IMR-90 (cell line): Measurements from ENCODE around the gene RERE. TPM values are rescaled to one million over a fixed set of nuclear protein-coding genes. Genes with fewer than 3 reads are reported as not detected.

Source experiments
- ATAC-seq: fragments of 200-7000 bp; cut with Tn5 transposase; 2 replicates; pipeline ENCODE4 v1.9.1; 2020; ENCODE audit warnings: low read depth, mild to moderate bottlenecking, moderate library complexity
- BruUV-seq: library from RNA; stranded (reverse); fragments of 400-500 nt; replicated peaks from 2 replicates; lab custom pipeline; 2021; lab: Mats Ljungman, UMichigan
- CTCF ChIA-PET: fragments of 300-600 bp; formaldehyde crosslinking; extraction: SDS; loops from one replicate; lab custom pipeline; 2021; ENCODE audit warnings: antibody characterized with exemption; lab: Yijun Ruan, JAX
- POLR2A ChIA-PET: fragments of 300-600 bp; sonication (Branson Sonifier 250); formaldehyde crosslinking; loops from one replicate; lab custom pipeline; 2022; ENCODE audit warnings: antibody characterized with exemption; ENCODE audit not compliant: unreplicated experiment; lab: Charles Lee
- DNase-seq: peaks from one replicate; pipeline ENCODE4 v3.0.0; 2013
- H2AFZ ChIP-seq: replicated peaks from 2 replicates; pipeline ENCODE3; 2013; ENCODE audit warnings: low read length, mild to moderate bottlenecking; ENCODE audit not compliant: poor library complexity
- H2AK5ac ChIP-seq: 2 replicates; pipeline ENCODE4 v1.6.1; 2013; ENCODE audit warnings: low read depth, low read length, inconsistent platforms
- H2AK9ac ChIP-seq: replicated peaks from 2 replicates; pipeline ENCODE3; 2013; ENCODE audit warnings: mild to moderate bottlenecking, low read depth, low read length, moderate library complexity; ENCODE audit not compliant: poor library complexity
- H2BK120ac ChIP-seq: 2 replicates; pipeline ENCODE4 v1.6.1; 2013; ENCODE audit warnings: low read depth, low read length, inconsistent platforms
- H2BK15ac ChIP-seq: 3 replicates; pipeline ENCODE4 v1.6.1; 2013; ENCODE audit warnings: low read depth, low read length, inconsistent platforms
- H2BK20ac ChIP-seq: 2 replicates; pipeline ENCODE4 v1.6.1; 2013; ENCODE audit warnings: low read depth, mild to moderate bottlenecking, inconsistent platforms, low read length, moderate library complexity
- H2BK5ac ChIP-seq: 2 replicates; pipeline ENCODE4 v1.6.1; 2013; ENCODE audit warnings: mild to moderate bottlenecking, low read depth, low read length, inconsistent platforms; ENCODE audit not compliant: poor library complexity, severe bottlenecking
- H3K14ac ChIP-seq: replicated peaks from 2 replicates; pipeline ENCODE4 v1.6.1; 2013; ENCODE audit warnings: low read depth, low read length, inconsistent platforms
- H3K18ac ChIP-seq: 2 replicates; pipeline ENCODE4 v1.6.1; 2013; ENCODE audit warnings: low read depth, low read length, control low read depth
- H3K23ac ChIP-seq: 2 replicates; pipeline ENCODE4 v1.6.1; 2013; ENCODE audit warnings: low read depth, low read length, inconsistent platforms
- H3K27ac ChIP-seq: 2 replicates; pipeline ENCODE4 v1.5.1; 2013; ENCODE audit warnings: mild to moderate bottlenecking, control low read depth, low read length; ENCODE audit not compliant: insufficient read depth
- H3K27me3 ChIP-seq: 2 replicates; pipeline ENCODE4 v1.6.1; 2013; ENCODE audit warnings: low read length; ENCODE audit not compliant: control insufficient read depth, insufficient read depth
- H3K36me3 ChIP-seq: 2 replicates; pipeline ENCODE4 v1.6.1; 2013; ENCODE audit warnings: low read length, mixed read lengths; ENCODE audit not compliant: control insufficient read depth, insufficient read depth
- H3K4ac ChIP-seq: 2 replicates; pipeline ENCODE4 v1.6.1; 2013; ENCODE audit warnings: low read depth, low read length, inconsistent platforms
- H3K4me1 ChIP-seq: 2 replicates; pipeline ENCODE4 v1.6.1; 2013; ENCODE audit warnings: low read length, mixed read lengths; ENCODE audit not compliant: control insufficient read depth, insufficient read depth
- H3K4me2 ChIP-seq: 2 replicates; pipeline ENCODE4 v1.6.1; 2013; ENCODE audit warnings: low read depth, mild to moderate bottlenecking, control low read depth, low read length, moderate library complexity
- H3K4me3 ChIP-seq: 2 replicates; pipeline ENCODE4 v1.5.1; 2013; ENCODE audit warnings: low read depth, mild to moderate bottlenecking, control low read depth, low read length, moderate library complexity; ENCODE audit not compliant: insufficient read depth
- H3K56ac ChIP-seq: 2 replicates; pipeline ENCODE4 v1.6.1; 2013; ENCODE audit warnings: low read length, inconsistent platforms; ENCODE audit not compliant: insufficient read depth; ENCODE audit errors: extremely low read depth
- H3K79me1 ChIP-seq, 2 experiments: 2 replicates each; pipeline ENCODE4 v1.6.1; 2013; ENCODE audit warnings: low read length in 2 of 2, inconsistent platforms in 1 of 2, low read depth in 1 of 2
- H3K9ac ChIP-seq: 2 replicates; pipeline ENCODE4 v1.6.1; 2013; ENCODE audit warnings: low read depth, low read length, control low read depth
- H3K9me1 ChIP-seq: 2 replicates; pipeline ENCODE4 v1.6.1; 2013; ENCODE audit warnings: low read length, inconsistent platforms; ENCODE audit not compliant: insufficient read depth
- H3K9me3 ChIP-seq: 2 replicates; pipeline ENCODE4 v1.6.1; 2013; ENCODE audit warnings: low read length; ENCODE audit not compliant: control insufficient read depth, insufficient read depth
- H4K20me1 ChIP-seq: 2 replicates; pipeline ENCODE4 v1.6.1; 2013; ENCODE audit warnings: low read length, inconsistent platforms; ENCODE audit not compliant: insufficient read depth
- H4K5ac ChIP-seq: 2 replicates; pipeline ENCODE4 v1.6.1; 2013; ENCODE audit warnings: mild to moderate bottlenecking, low read depth, low read length, control low read depth
- H4K8ac ChIP-seq, 2 experiments: 2 replicates each; pipeline ENCODE4 v1.6.1; 2013; ENCODE audit warnings: low read depth in 2 of 2, low read length in 2 of 2, control low read depth in 1 of 2, inconsistent platforms in 1 of 2
- H4K91ac ChIP-seq: 2 replicates; pipeline ENCODE4 v1.6.1; 2013; ENCODE audit warnings: low read depth, low read length, inconsistent platforms; ENCODE audit not compliant: insufficient read depth
- WGBS, 2 experiments: methylation state at CpG; one replicate each; pipeline versions ENCODE4 v1.1.5 to v1.1.7; 2013; ENCODE audit warnings: missing lambda C conversion rate in 2 of 2; ENCODE audit not compliant: insufficient read length in 1 of 2; ENCODE audit errors: extremely low coverage in 2 of 2; 5-methylcytosine and 5-hydroxymethylcytosine counted together
- dilution Hi-C: fragments of 300-500 bp; cut with HindIII; formaldehyde crosslinking; loops from one replicate; pipeline ENCODE4 v1.14.3; 2018; ENCODE audit warnings: low sequenced_read_pairs; ENCODE audit not compliant: unreplicated experiment
- in situ Hi-C: fragments of 300-500 bp; cut with MboI; formaldehyde crosslinking; loops from 3 replicates; pipeline ENCODE4 v1.14.3; 2019; ENCODE audit warnings: low sequenced_read_pairs, inconsistent platforms, mixed read lengths
- intact Hi-C: fragments of 100-400 bp; cut with micrococcal nuclease; formaldehyde crosslinking; loops from 2 replicates; pipeline ENCODE4 v1.10.0; 2022
- polyA plus RNA-seq, 3 experiments: library from polyadenylated mRNA; depleted of rRNA; stranded (reverse); fragments of >200 nt; gene quantifications; 2 replicates each; pipeline ENCODE4 v1.2.3, GENCODE V29; 2012; ENCODE audit warnings: low replicate concordance in 1 of 3
- total RNA-seq: library from RNA; depleted of rRNA; stranded (reverse); fragments of >200 nt; gene quantifications from 2 replicates; pipeline ENCODE4 v1.2.3, GENCODE V29; 2012
- TF ChIP-seq, protein P1 (sequence below): conservative IDR thresholded peaks from 2 replicates; pipeline ENCODE4 v1.5.1; 2012; ENCODE audit warnings: mild to moderate bottlenecking, low read depth, low read length, improper control_type of control experiment

RERE gene
- total and polyA plus RNA-seq, 2 of the 4 experiments (the other 2 are of a cell fraction): 11.5 to 25.1 TPM

- ATAC-seq: no peak
- Histone ChIP-seq H2BK120ac (no peak overlapping the region), H3K36me3 (0 out of 2 replicates have a peak, but pooled peaks cover 2% of the 10 kb centered on the region), H2BK5ac (no peak overlapping the region), H3K4me3 (no peak overlapping the region), H3K23ac (0 out of 2 replicates have a peak overlapping the region, but pooled peaks have one; percentile 39), H3K9ac (no peak overlapping the region), H3K56ac (no peak overlapping the region), H3K27ac (no peak overlapping the region), H2AFZ (no peak overlapping the region), H4K91ac (no peak overlapping the region), H3K4me1 (peaks cover 1% of the 10 kb centered on the region; the same call in 1 of the 2 replicates), H3K79me1 (peaks cover 25 to 60% of the 10 kb centered on the region in 2 experiments), H3K9me3 (no peaks in the 10 kb centered on the region), H3K9me1 (peaks cover 9% of the 10 kb centered on the region), H3K14ac (no peak overlapping the region), H2BK20ac (no peak overlapping the region), H3K4me2 (no peak overlapping the region), H4K5ac (no peak overlapping the region), H2AK9ac (no peak overlapping the region), H3K27me3 (no peaks in the 10 kb centered on the region), H2AK5ac (no peak overlapping the region), H3K4ac (no peak overlapping the region), H4K8ac (no peak overlapping the region), H3K18ac (no peak overlapping the region), H2BK15ac (no peak overlapping the region), H4K20me1 (peaks cover 26% of the 10 kb centered on the region)
- intact Hi-C loops (no loop called here), dilution Hi-C loops (no loop called here), in situ Hi-C loops (no loop called here)
- no TSS peak for BruUV-seq
- no peak for DNase-seq
- WGBS, 2 experiments: no CpG with 5 or more reads among the region's 3 CpGs
- POLR2A ChIA-PET: no interaction called here
- CTCF ChIA-PET: interaction anchor here (0.6 to 1.8 kb wide), 3 partner anchors 12 to 87 kb away, joined by 3 to 5 read pairs (median 3); no protein-coding TSS in a partner anchor
- TF ChIP-seq, protein P1, sequence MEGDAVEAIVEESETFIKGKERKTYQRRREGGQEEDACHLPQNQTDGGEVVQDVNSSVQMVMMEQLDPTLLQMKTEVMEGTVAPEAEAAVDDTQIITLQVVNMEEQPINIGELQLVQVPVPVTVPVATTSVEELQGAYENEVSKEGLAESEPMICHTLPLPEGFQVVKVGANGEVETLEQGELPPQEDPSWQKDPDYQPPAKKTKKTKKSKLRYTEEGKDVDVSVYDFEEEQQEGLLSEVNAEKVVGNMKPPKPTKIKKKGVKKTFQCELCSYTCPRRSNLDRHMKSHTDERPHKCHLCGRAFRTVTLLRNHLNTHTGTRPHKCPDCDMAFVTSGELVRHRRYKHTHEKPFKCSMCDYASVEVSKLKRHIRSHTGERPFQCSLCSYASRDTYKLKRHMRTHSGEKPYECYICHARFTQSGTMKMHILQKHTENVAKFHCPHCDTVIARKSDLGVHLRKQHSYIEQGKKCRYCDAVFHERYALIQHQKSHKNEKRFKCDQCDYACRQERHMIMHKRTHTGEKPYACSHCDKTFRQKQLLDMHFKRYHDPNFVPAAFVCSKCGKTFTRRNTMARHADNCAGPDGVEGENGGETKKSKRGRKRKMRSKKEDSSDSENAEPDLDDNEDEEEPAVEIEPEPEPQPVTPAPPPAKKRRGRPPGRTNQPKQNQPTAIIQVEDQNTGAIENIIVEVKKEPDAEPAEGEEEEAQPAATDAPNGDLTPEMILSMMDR: no peak
These were observed 233.1 kb downstream of the RERE start for GRCh38 chr1:8584316-8584715.
